Testis (tissue), 3 donors: Measurements from ENCODE around the gene CC2D1B. TPM values are rescaled to one million over a fixed set of nuclear protein-coding genes. Genes with fewer than 3 reads are reported as not detected.
A peak's percentile ranks its signal among the peaks of the same experiment; 100 is the strongest.

ENCODE experiments used
- DNase-seq: peaks from one replicate; pipeline ENCODE4 v3.0.0-alpha.2; 2019
- H3K27ac ChIP-seq, 2 donors: fragments of 200-600 bp; sonication (generic); one replicate each; pipeline ENCODE4 v1.5.1; 2019
- H3K27me3 ChIP-seq: fragments of 200-600 bp; sonication (generic); one replicate; pipeline ENCODE4 v1.5.1; 2019
- H3K36me3 ChIP-seq: fragments of 200-600 bp; sonication (generic); one replicate; pipeline ENCODE4 v1.5.1; 2017; ENCODE audit warnings: low read depth; ENCODE audit errors: missing control alignments
- H3K4me1 ChIP-seq: fragments of 200-600 bp; sonication (generic); one replicate; pipeline ENCODE4 v1.5.1; 2019
- H3K4me3 ChIP-seq, 2 donors: fragments of 200-600 bp; sonication (generic); one replicate each; pipeline ENCODE4 v1.5.1; 2017 to 2019
- H3K9me3 ChIP-seq: fragments of 200-600 bp; sonication (generic); one replicate; pipeline ENCODE4 v1.5.1; 2017
- CTCF ChIP-seq, 3 experiments: fragments of 450-650 bp in 2 of 3; fragments of 200-600 bp in 1 of 3; sonication (generic) in 1 of 3; IDR thresholded peaks; one replicate each; pipeline ENCODE4 v1.5.1; 2016 to 2019; ENCODE audit warnings: antibody characterized with exemption in 3 of 3, mild to moderate bottlenecking in 2 of 3, moderate library complexity in 1 of 3
- POLR2A ChIP-seq: fragments of 450-650 bp; IDR thresholded peaks from one replicate; pipeline ENCODE4 v1.6.1; 2017; ENCODE audit warnings: antibody characterized with exemption, mild to moderate bottlenecking, moderate library complexity
- WGBS, 2 donors: methylation state at CpG; one replicate each; pipeline ENCODE4 v1.1.5; 2018; 5-methylcytosine and 5-hydroxymethylcytosine counted together
- intact Hi-C: fragments of 100-400 bp; cut with DNase I; formaldehyde crosslinking; loops from one replicate; pipeline ENCODE4 v1.15.1; 2023; ENCODE audit warnings: low total_unique reads
- polyA plus RNA-seq: library from polyadenylated mRNA; stranded (reverse); fragments of 350-450 nt; fragmentation: Illumina TruSeq; extraction: RNeasy Lipid Tissue Mini Kit (QIAGEN cat#74804); gene quantifications from one replicate; pipeline ENCODE4 v1.2.3, GENCODE V29; 2014; ENCODE audit warnings: low read depth, low replicate concordance; ENCODE audit not compliant: insufficient read depth
- total RNA-seq, 2 donors: library from RNA; depleted of rRNA; stranded (reverse); fragments of >200 nt; gene quantifications; one replicate each; pipeline ENCODE4 v1.2.3, GENCODE V29; 2016

The CC2D1B gene
- total and polyA plus RNA-seq, 3 donors from 2014 or later: 37.0 to 62.0 (median 51.0) TPM

GRCh38 chr1:52364235-52364839 lies 1.7 kb downstream of the CC2D1B start:
- H3K4me1 ChIP-seq: peaks cover 9% of the 10 kb centered on the region
- no peaks in the 10 kb centered on the region for H3K36me3 ChIP-seq
- TF ChIP-seq CTCF (IDR thresholded peaks at IDR 0.05): no peak
- TF ChIP-seq POLR2A: no peak
- no peak overlapping the region for H3K4me3 ChIP-seq
- no peaks in the 10 kb centered on the region for H3K27me3 ChIP-seq
- DNase-seq: no peak
- 51 to 71% methylated on average over 2 to 5 of the region's 5 CpGs for WGBS, 2 donors
- peak overlapping the region; percentile 90 to 94 for H3K27ac ChIP-seq
- H3K9me3 ChIP-seq: no peaks in the 10 kb centered on the region
- intact Hi-C loops: no loop called here

- 79 to 80% methylated on average over 3 to 7 of the region's 7 CpGs for WGBS, 2 donors
- H3K27me3 ChIP-seq: no peaks in the 10 kb centered on the region
- no peak for DNase-seq
- no peak overlapping the region for H3K4me3 ChIP-seq
- H3K4me1 ChIP-seq: peaks cover 9% of the 10 kb centered on the region
- intact Hi-C loops: no loop called here
- no peaks in the 10 kb centered on the region for H3K9me3 ChIP-seq
- H3K27ac ChIP-seq: no peak overlapping the region
- H3K36me3 ChIP-seq: no peaks in the 10 kb centered on the region
- no peak for TF ChIP-seq CTCF (IDR thresholded peaks at IDR 0.05)
- TF ChIP-seq POLR2A: no peak
Measured at GRCh38 chr1:52360595-52360968, 5.4 kb downstream of the CC2D1B start.

GRCh38 chr1:52359676-52360594 lies 6.1 kb downstream of the CC2D1B start:
- Histone ChIP-seq H3K4me1 (peaks cover 6% of the 10 kb centered on the region), H3K27me3 (no peaks in the 10 kb centered on the region), H3K4me3 (no peak overlapping the region), H3K27ac (no peak overlapping the region), H3K36me3 (no peaks in the 10 kb centered on the region), H3K9me3 (no peaks in the 10 kb centered on the region)
- no peak for TF ChIP-seq POLR2A
- no peak for TF ChIP-seq CTCF (IDR thresholded peaks at IDR 0.05)
- DNase-seq: no peak
- WGBS, 2 donors: 91 to 97% methylated on average over 19 to 24 of the region's 24 CpGs
- intact Hi-C loops: no loop called here

DNA sequence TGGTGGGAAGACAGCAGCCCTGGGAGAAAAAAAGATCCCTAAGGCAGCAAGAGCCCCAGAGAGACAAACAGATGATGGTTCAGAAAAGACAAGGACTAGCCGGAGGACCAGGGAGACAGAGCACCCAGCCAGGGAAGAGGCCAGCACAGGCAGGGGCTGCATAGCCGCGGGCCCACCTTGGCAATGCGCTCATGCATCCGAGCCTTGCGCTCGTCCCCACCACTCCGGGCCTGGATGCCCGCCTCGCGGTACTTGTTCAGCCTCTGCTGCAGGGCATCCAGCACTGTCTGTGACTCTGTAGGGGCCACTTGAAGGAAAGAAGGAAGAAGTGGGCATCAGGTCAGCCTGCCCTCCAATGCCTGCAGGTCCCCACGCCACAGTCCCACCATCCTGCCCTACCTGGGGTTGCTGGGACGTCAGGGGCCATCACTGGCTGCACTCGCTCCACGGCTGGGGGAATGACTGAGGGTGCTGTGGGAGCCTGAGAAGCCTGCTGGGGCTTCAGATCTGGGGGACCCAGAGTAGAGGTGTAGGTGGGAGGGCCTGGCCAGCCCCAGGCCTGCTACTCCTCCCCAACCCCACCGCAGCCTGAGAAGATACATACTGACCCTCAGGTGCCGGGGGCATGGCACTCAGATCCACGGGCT lies 7.0 kb downstream of the CC2D1B start:
- TF ChIP-seq POLR2A (no peak), CTCF (IDR thresholded peaks at IDR 0.05) (no peak)
- WGBS, 2 donors: 87 to 96% methylated on average over 18 of the region's 18 CpGs
- no peaks in the 10 kb centered on the region for H3K4me1 ChIP-seq
- intact Hi-C loops: no loop called here
- H3K27ac ChIP-seq: no peak overlapping the region
- DNase-seq: no peak
- H3K4me3 ChIP-seq: no peak overlapping the region
- no peaks in the 10 kb centered on the region for H3K9me3 ChIP-seq
- H3K36me3 ChIP-seq: no peaks in the 10 kb centered on the region
- no peaks in the 10 kb centered on the region for H3K27me3 ChIP-seq
